Measurements from ENCODE around the gene COL8A1. TPM values are rescaled to one million over a fixed set of nuclear protein-coding genes. Genes with fewer than 3 reads are reported as not detected.

Gene COL8A1
- total and polyA plus RNA-seq, 10 of the 15 experiments (the other 5 are each of a cell fraction or from before 2014, with no cell fraction given) = 0.04 to 0.73 (median 0.10) TPM; not detected in 5

- intact Hi-C loops (cut with micrococcal nuclease; ENCODE audit: unreplicated experiment) (no loop called here), in situ Hi-C loops (cut with MboI) (no loop called here)
- H3K27me3 ChIP-seq (replicated peaks in 1 of 2; ENCODE audit: control insufficient read depth in 2 of 2, insufficient read depth in 2 of 2, low read length in 1 of 2) = no peaks in the 10 kb centered on the region; a peak in 1 of 4 replicates
- H3K9ac ChIP-seq (ENCODE audit: control insufficient read depth, insufficient read depth, low read length) = no peak overlapping the region
- H3K4me1 ChIP-seq (ENCODE audit: control insufficient read depth, insufficient read depth, low read length) = no peaks in the 10 kb centered on the region
- H3K36me3 ChIP-seq (ENCODE audit: control insufficient read depth in 2 of 2, insufficient read depth in 2 of 2, low read length in 1 of 2) = no peaks in the 10 kb centered on the region
- H3K9me3 ChIP-seq (replicated peaks; ENCODE audit: control insufficient read depth, insufficient read depth, low read length) = no peaks in the 10 kb centered on the region
- H4K20me1 ChIP-seq (ENCODE audit: control insufficient read depth, insufficient read depth) = no peaks in the 10 kb centered on the region
- ChIA-PET RAD21 (ENCODE audit: unreplicated experiment) (interaction anchor here (0.6 kb wide), 1 partner anchor 43 kb away, joined by 3 read pairs; no protein-coding TSS in a partner anchor), SMC1A (ENCODE audit: uncharacterized antibody, unreplicated experiment) (no interaction called here), POLR2A (no interaction called here), CTCF (interaction anchor here (0.7 to 1.6 kb wide), 5 partner anchors 22 to 973 kb away, joined by 3 to 6 read pairs (median 3); no protein-coding TSS in a partner anchor)
- WGBS (ENCODE audit: insufficient coverage, insufficient replicate concordance, low lambda C conversion rate, missing lambda C conversion rate) = 0% methylated on average over 3 of the region's 3 CpGs
- no peak overlapping the region for H3K27ac ChIP-seq (ENCODE audit: control insufficient read depth, insufficient read depth)
- no peak for DNase-seq (ENCODE audit: low read depth, low spot score)
- no peak for FAIRE-seq
- H2AFZ ChIP-seq (ENCODE audit: control insufficient read depth, low read depth, low read length) = no peak overlapping the region
- ATAC-seq = peak; percentile 99
- H3K4me3 ChIP-seq = no peak overlapping the region
- no peaks in the 10 kb centered on the region for H3K79me2 ChIP-seq (ENCODE audit: control insufficient read depth, insufficient read depth, low read length)
- no TSS peak for BruUV-seq (replicated peaks)
- no peak overlapping the region for H3K4me2 ChIP-seq (ENCODE audit: control insufficient read depth, insufficient read depth)
- TF ChIP-seq MYB (IDR thresholded peaks at IDR 0.05; ENCODE audit: borderline replicate concordance, low read depth, low read length) (no peak), ATF2 (IDR thresholded peaks at IDR 0.05; ENCODE audit: low read length) (no peak), POLR2A (IDR thresholded peaks at IDR 0.05; ENCODE audit: low read depth, low read length) (no peak), IRF4 (IDR thresholded peaks at IDR 0.05; ENCODE audit: low read depth, low read length) (no peak), SP1 (IDR thresholded peaks at IDR 0.05; ENCODE audit: low read depth, low read length) (no peak), SMAD1 (IDR thresholded peaks at IDR 0.05; ENCODE audit: low read depth, partially characterized antibody) (no peak), SMC3 (IDR thresholded peaks at IDR 0.05; ENCODE audit: borderline replicate concordance, low read length) (peak; percentile 44; the same call in 1 of the 2 replicates), ZNF274 (IDR thresholded peaks at IDR 0.05; ENCODE audit: insufficient read depth, insufficient read length) (no peak), ZNF592 (IDR thresholded peaks at IDR 0.05) (no peak), BMI1 (IDR thresholded peaks at IDR 0.05; ENCODE audit: borderline replicate concordance) (no peak), LARP7 (IDR thresholded peaks at IDR 0.05) (no peak), MTA3 (IDR thresholded peaks at IDR 0.05; ENCODE audit: borderline replicate concordance, low read length) (no peak), MYC (IDR thresholded peaks at IDR 0.05; ENCODE audit: insufficient read depth, insufficient read length, insufficient replicate concordance, low read length, severe bottlenecking) (no peak), BCL11A (IDR thresholded peaks at IDR 0.05; ENCODE audit: low read depth, low read length) (no peak), SRF (IDR thresholded peaks at IDR 0.05; ENCODE audit: low read depth in 2 of 2, low read length in 2 of 2) (no peak), CTCF (IDR thresholded peaks at IDR 0.05 in 2 of 3, conservative IDR thresholded peaks at IDR 0.05 in 1 of 3; ENCODE audit: control insufficient read depth in 2 of 3, extremely low read depth in 1 of 3, insufficient read depth in 1 of 3, low read depth in 3 of 3, low read length in 3 of 3) (peak; percentile 63 to 72 (median 66); a peak in 5 of 6 replicates), PAX5 (IDR thresholded peaks at IDR 0.05; ENCODE audit: borderline replicate concordance, low read depth, low read length) (no peak), SMAD5 (IDR thresholded peaks at IDR 0.05; ENCODE audit: low read depth) (no peak)
These were observed 150.8 kb downstream of the COL8A1 start for GRCh38 chr3:99789011-99789721.

Data from GM12878 (cell line).